Measurements from ENCODE around the gene SLAMF6.
"Not testable (repeated sequence)": the region's sequence is repeated elsewhere in the genome, so short reads cannot be mapped to it uniquely, and the experiment has no call there.

DNA sequence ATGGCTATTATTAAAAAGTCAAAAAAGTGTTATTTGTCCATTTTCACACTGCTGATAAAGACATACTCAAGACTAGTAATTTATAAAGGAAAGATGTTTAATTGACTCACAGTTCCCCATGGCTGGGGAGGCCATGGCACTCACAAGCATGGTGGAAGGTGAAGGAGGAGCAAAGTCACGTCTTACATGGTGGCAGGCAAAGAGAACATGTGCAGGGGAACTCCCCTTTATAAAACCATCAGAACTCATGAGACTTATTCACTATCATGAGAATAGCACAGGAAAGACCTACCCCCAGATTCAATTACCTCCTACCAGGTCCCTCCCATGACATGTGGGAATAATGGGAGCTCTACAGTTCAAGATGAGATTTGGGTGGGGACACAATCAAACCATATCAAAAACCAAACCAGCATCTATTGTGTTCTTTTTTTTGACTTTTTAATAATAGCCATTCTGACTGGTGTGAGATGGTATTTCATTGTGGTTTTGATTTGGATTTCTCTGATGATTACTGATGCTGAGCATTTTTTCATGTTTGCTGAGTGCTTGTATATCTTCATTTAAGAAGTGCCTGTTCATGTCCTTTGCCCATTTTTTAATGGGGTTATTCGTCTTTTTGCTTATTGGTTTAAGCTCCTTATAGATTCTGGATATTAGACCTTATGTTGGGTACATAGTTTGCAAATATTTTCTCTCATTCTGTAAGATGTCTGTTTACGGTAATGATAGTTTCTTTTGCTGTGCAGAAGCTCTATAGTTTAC, 24.6 kb downstream of the SLAMF6 start:
- TF ChIP-seq POLR2AphosphoS5, POLR2A (IDR thresholded peaks at IDR 0.05): not testable (repeated sequence)
- TF ChIP-seq, protein P1, sequence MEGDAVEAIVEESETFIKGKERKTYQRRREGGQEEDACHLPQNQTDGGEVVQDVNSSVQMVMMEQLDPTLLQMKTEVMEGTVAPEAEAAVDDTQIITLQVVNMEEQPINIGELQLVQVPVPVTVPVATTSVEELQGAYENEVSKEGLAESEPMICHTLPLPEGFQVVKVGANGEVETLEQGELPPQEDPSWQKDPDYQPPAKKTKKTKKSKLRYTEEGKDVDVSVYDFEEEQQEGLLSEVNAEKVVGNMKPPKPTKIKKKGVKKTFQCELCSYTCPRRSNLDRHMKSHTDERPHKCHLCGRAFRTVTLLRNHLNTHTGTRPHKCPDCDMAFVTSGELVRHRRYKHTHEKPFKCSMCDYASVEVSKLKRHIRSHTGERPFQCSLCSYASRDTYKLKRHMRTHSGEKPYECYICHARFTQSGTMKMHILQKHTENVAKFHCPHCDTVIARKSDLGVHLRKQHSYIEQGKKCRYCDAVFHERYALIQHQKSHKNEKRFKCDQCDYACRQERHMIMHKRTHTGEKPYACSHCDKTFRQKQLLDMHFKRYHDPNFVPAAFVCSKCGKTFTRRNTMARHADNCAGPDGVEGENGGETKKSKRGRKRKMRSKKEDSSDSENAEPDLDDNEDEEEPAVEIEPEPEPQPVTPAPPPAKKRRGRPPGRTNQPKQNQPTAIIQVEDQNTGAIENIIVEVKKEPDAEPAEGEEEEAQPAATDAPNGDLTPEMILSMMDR (IDR thresholded peaks at IDR 0.05) = not testable (repeated sequence)
